RPMI7951 (cell line): ENCODE results near the gene SNRNP35. TPM values are rescaled to one million over a fixed set of nuclear protein-coding genes. Genes with fewer than 3 reads are reported as not detected.
"Not testable (repeated sequence)": the region's sequence is repeated elsewhere in the genome, so short reads cannot be mapped to it uniquely, and the experiment has no call there.

Source experiments
- DNase-seq: peaks from one replicate; pipeline ENCODE4 v3.0.0-alpha.2; 2012; ENCODE audit warnings: low read depth
- total RNA-seq: library from RNA; depleted of rRNA; stranded (reverse); fragments of >200 nt; shearing (Covaris generic); gene quantifications from 2 replicates; pipeline ENCODE4 v1.2.3, GENCODE V29; 2014

Gene SNRNP35
- total RNA-seq, 1 experiment from 2014 or later: 16.5 TPM

- DNase-seq: no peak
Observed at GRCh38 chr12:123489580-123489979, 31.6 kb downstream of the SNRNP35 start.

- DNase-seq: no peak
Observed at GRCh38 chr12:123490089-123490488, 32.1 kb downstream of the SNRNP35 start.

GRCh38 chr12:123491056-123491455, 33.1 kb downstream of the SNRNP35 start:
- no peak for DNase-seq

GRCh38 chr12:123491481-123491880, 33.5 kb downstream of the SNRNP35 start:
- no peak for DNase-seq

GRCh38 chr12:123492339-123493039, 34.5 kb downstream of the SNRNP35 start:
- DNase-seq: not testable (repeated sequence)

GRCh38 chr12:123494124-123494851, 36.3 kb downstream of the SNRNP35 start:
- DNase-seq: no peak

- DNase-seq: no peak
Observed at GRCh38 chr12:123497065-123497464, 39.1 kb downstream of the SNRNP35 start.

GRCh38 chr12:123498126-123498825, 40.3 kb downstream of the SNRNP35 start:
- no peak for DNase-seq

- no peak for DNase-seq
Observed at GRCh38 chr12:123499332-123499731, 41.4 kb downstream of the SNRNP35 start.

- no peak for DNase-seq
Observed at GRCh38 chr12:123502163-123502704, 44.3 kb downstream of the SNRNP35 start.

- no peak for DNase-seq
Observed at GRCh38 chr12:123506059-123506842, 48.3 kb downstream of the SNRNP35 start.

- DNase-seq: no peak
Observed at GRCh38 chr12:123506843-123507236, 48.9 kb downstream of the SNRNP35 start.

GRCh38 chr12:123512838-123513665, 55.1 kb downstream of the SNRNP35 start:
- DNase-seq: peak; percentile 14

- no peak for DNase-seq
Observed at GRCh38 chr12:123513805-123514204, 55.9 kb downstream of the SNRNP35 start.

- DNase-seq: not testable (repeated sequence)
Observed at GRCh38 chr12:123514582-123515221, 56.8 kb downstream of the SNRNP35 start.

- DNase-seq: no peak
Observed at GRCh38 chr12:123516216-123516780, 58.4 kb downstream of the SNRNP35 start.
